HepG2 (cell line): ENCODE measurements around the gene VASN. TPM values are rescaled to one million over a fixed set of nuclear protein-coding genes. Genes with fewer than 3 reads are reported as not detected.

ENCODE experiments used
- ESRRA ChIP-seq: sonication (generic); formaldehyde crosslinking; IDR thresholded peaks from 2 replicates; pipeline ENCODE4 v1.5.1; 2020; ENCODE audit warnings: mild to moderate bottlenecking, low read depth, missing genetic modification reagents
- HDAC1 ChIP-seq: sonication (generic); formaldehyde crosslinking; IDR thresholded peaks from 2 replicates; pipeline ENCODE4 v1.5.1; 2020; ENCODE audit warnings: mild to moderate bottlenecking, missing genetic modification reagents
- HOXA5 ChIP-seq: sonication (generic); formaldehyde crosslinking; IDR thresholded peaks from 2 replicates; pipeline ENCODE4 v1.4.0; 2020; ENCODE audit warnings: missing genetic modification reagents
- KMT2A ChIP-seq: sonication (generic); formaldehyde crosslinking; IDR thresholded peaks from 2 replicates; pipeline ENCODE4 v1.4.0; 2020; ENCODE audit warnings: missing genetic modification reagents
- NFRKB ChIP-seq: fragments of 450-650 bp; IDR thresholded peaks from 2 replicates; pipeline ENCODE4 v1.6.1; 2017
- NR3C1 ChIP-seq: sonication (generic); formaldehyde crosslinking; IDR thresholded peaks from 2 replicates; pipeline ENCODE4 v1.4.0; 2020; ENCODE audit warnings: missing genetic modification reagents
- PAF1 ChIP-seq: IDR thresholded peaks from 2 replicates; pipeline ENCODE4 v1.6.1; 2016; ENCODE audit warnings: missing genetic modification reagents, missing compliant biosample characterization
- PTBP1 ChIP-seq: fragments of 200-400 bp; formaldehyde crosslinking; IDR thresholded peaks from 2 replicates; pipeline ENCODE4 v1.6.1; 2018; ENCODE audit warnings: low read length, low read depth; ENCODE audit not compliant: poor library complexity, severe bottlenecking
- REL ChIP-seq: sonication (generic); formaldehyde crosslinking; conservative IDR thresholded peaks from 2 replicates; pipeline ENCODE4 v1.8.0; 2022; ENCODE audit warnings: mild to moderate bottlenecking, missing genetic modification reagents, moderate library complexity
- RERE ChIP-seq: IDR thresholded peaks from 2 replicates; pipeline ENCODE4 v1.6.1; 2016; ENCODE audit warnings: low read depth, missing genetic modification reagents, missing compliant biosample characterization
- SMC3 ChIP-seq: IDR thresholded peaks from 2 replicates; pipeline ENCODE4 v1.6.1; 2011; ENCODE audit warnings: low read length, improper control_type of control experiment
- ZBTB34 ChIP-seq: sonication (generic); formaldehyde crosslinking; IDR thresholded peaks from 2 replicates; pipeline ENCODE4 v1.8.0; 2022; ENCODE audit warnings: mild to moderate bottlenecking, missing genetic modification reagents
- ZNF546 ChIP-seq: sonication (generic); formaldehyde crosslinking; conservative IDR thresholded peaks from 2 replicates; pipeline ENCODE4 v1.8.1; 2023; ENCODE audit warnings: mild to moderate bottlenecking, missing genetic modification reagents
- ZNF572 ChIP-seq: sonication (generic); formaldehyde crosslinking; IDR thresholded peaks from 2 replicates; pipeline ENCODE4 v1.5.1; 2020; ENCODE audit warnings: mild to moderate bottlenecking, missing genetic modification reagents
- ZNF841 ChIP-seq: sonication (generic); formaldehyde crosslinking; IDR thresholded peaks from 2 replicates; pipeline ENCODE4 v1.8.1; 2023; ENCODE audit warnings: missing genetic modification reagents, borderline replicate concordance
- polyA plus RNA-seq, 8 experiments: library from polyadenylated mRNA; depleted of rRNA in 3 of 8; stranded (reverse) in 7 of 8; unstranded in 1 of 8; fragments of >200 nt; fragmentation: Illumina TruSeq in 4 of 8; extraction: Trizol in 4 of 8; gene quantifications; 2 replicates each; pipeline versions ENCODE4 v1.2.1 to v1.2.3, GENCODE V29; 2011 to 2016; ENCODE audit warnings: low read depth in 4 of 8, missing spikeins in 1 of 8, mixed read lengths in 1 of 8; ENCODE audit not compliant: insufficient read depth in 1 of 8
- total RNA-seq, 5 experiments: library from RNA; depleted of rRNA; stranded (reverse); fragments of >200 nt; fragmentation: Illumina TruSeq; extraction: Trizol; gene quantifications; 2 replicates each; pipeline ENCODE4 v1.2.3, GENCODE V29; 2016; ENCODE audit warnings: low read depth in 1 of 5
- TF ChIP-seq, protein P1 (sequence below), 2 experiments: fragments of 450-650 bp in 1 of 2; sonication (generic) in 1 of 2; formaldehyde crosslinking; IDR thresholded peaks; 2 replicates each; pipeline versions ENCODE4 v1.5.0 to v1.8.0; 2020 to 2022; ENCODE audit warnings: mild to moderate bottlenecking in 1 of 2, missing genetic modification reagents in 1 of 2
- TF ChIP-seq, protein P2 (sequence below): sonication (generic); formaldehyde crosslinking; IDR thresholded peaks from 2 replicates; pipeline ENCODE4 v1.4.0; 2020; ENCODE audit warnings: missing genetic modification reagents
- TF ChIP-seq, protein P3 (sequence below): sonication (generic); formaldehyde crosslinking; IDR thresholded peaks from 2 replicates; pipeline ENCODE4 v1.5.0; 2020; ENCODE audit warnings: missing genetic modification reagents

VASN gene
- total and polyA plus RNA-seq, 2 of the 13 experiments (the other 11 are each of a cell fraction or from before 2014, with no cell fraction given) = 8.4 to 18.2 TPM

- TF ChIP-seq RERE (peak; percentile 78; the same call in 1 of the 2 replicates), HDAC1 (CRISPR knock-in tag) (peak; percentile 93), NFRKB (no peak), SMC3 (peak; percentile 34; the same call in 1 of the 2 replicates), ESRRA (no peak), NR3C1 (CRISPR knock-in tag) (no peak), PTBP1 (no peak), ZNF546 (0 out of 2 replicates have a peak, but pooled peaks have one; percentile 44), ZNF572 (CRISPR knock-in tag) (no peak), HOXA5 (CRISPR knock-in tag) (peak; percentile 64; the same call in 1 of the 2 replicates), REL (CRISPR knock-in tag) (no peak), PAF1 (no peak), KMT2A (CRISPR knock-in tag) (peak; percentile 74; the same call in 1 of the 2 replicates), ZNF841 (CRISPR knock-in tag) (no peak), ZBTB34 (peak; percentile 75; the same call in 1 of the 2 replicates)
- TF ChIP-seq, protein P1, sequence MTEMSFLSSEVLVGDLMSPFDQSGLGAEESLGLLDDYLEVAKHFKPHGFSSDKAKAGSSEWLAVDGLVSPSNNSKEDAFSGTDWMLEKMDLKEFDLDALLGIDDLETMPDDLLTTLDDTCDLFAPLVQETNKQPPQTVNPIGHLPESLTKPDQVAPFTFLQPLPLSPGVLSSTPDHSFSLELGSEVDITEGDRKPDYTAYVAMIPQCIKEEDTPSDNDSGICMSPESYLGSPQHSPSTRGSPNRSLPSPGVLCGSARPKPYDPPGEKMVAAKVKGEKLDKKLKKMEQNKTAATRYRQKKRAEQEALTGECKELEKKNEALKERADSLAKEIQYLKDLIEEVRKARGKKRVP (CRISPR knock-in tag; IDR thresholded peaks at IDR 0.05) = peak in 1 of 2 experiments; percentile 87; a peak in 2 of 4 replicates
- TF ChIP-seq, protein P2, sequence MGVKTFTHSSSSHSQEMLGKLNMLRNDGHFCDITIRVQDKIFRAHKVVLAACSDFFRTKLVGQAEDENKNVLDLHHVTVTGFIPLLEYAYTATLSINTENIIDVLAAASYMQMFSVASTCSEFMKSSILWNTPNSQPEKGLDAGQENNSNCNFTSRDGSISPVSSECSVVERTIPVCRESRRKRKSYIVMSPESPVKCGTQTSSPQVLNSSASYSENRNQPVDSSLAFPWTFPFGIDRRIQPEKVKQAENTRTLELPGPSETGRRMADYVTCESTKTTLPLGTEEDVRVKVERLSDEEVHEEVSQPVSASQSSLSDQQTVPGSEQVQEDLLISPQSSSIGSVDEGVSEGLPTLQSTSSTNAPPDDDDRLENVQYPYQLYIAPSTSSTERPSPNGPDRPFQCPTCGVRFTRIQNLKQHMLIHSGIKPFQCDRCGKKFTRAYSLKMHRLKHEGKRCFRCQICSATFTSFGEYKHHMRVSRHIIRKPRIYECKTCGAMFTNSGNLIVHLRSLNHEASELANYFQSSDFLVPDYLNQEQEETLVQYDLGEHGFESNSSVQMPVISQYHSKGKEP (CRISPR knock-in tag) = no peak
- TF ChIP-seq, protein P3, sequence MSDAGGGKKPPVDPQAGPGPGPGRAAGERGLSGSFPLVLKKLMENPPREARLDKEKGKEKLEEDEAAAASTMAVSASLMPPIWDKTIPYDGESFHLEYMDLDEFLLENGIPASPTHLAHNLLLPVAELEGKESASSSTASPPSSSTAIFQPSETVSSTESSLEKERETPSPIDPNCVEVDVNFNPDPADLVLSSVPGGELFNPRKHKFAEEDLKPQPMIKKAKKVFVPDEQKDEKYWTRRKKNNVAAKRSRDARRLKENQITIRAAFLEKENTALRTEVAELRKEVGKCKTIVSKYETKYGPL (CRISPR knock-in tag) = no peak
Measured at GRCh38 chr16:4345836-4346781, 25.5 kb upstream of the VASN start (continued).
